RWPE1 (cell line): ENCODE data around the gene B3GALT4.

Experiments
- CTCF ChIA-PET: fragments of 350-600 bp; sonication (Branson Sonifier 250); formaldehyde crosslinking; extraction: SDS; loops from one replicate; lab custom pipeline; 2021; lab: Yijun Ruan, JAX
- POLR2A ChIA-PET: fragments of 400-600 bp; formaldehyde crosslinking; extraction: SDS; loops from one replicate; lab custom pipeline; 2020; ENCODE audit warnings: antibody characterized with exemption; ENCODE audit not compliant: low non-redundant PET; lab: Yijun Ruan, JAX
- DNase-seq: peaks from one replicate; pipeline ENCODE4 v3.0.0; 2012; ENCODE audit warnings: low spot score
- H3K27ac ChIP-seq: fragments of 450-650 bp; 2 replicates; pipeline ENCODE4 v1.5.1; 2017
- TF ChIP-seq, protein P1 (sequence below): fragments of 450-650 bp; conservative IDR thresholded peaks from 2 replicates; pipeline ENCODE4 v1.5.1; 2017; ENCODE audit warnings: low read depth, mild to moderate bottlenecking

B3GALT4 gene

GRCh38 chr6:33243476-33243875 lies 33.4 kb upstream of the B3GALT4 start:
- H3K27ac ChIP-seq: no peak overlapping the region
- ChIA-PET CTCF (interaction anchor here (0.6 to 0.7 kb wide), 3 partner anchors 46 to 279 kb away, joined by 3 to 4 read pairs (median 3); no protein-coding TSS in a partner anchor), POLR2A (no interaction called here)
- TF ChIP-seq, protein P1, sequence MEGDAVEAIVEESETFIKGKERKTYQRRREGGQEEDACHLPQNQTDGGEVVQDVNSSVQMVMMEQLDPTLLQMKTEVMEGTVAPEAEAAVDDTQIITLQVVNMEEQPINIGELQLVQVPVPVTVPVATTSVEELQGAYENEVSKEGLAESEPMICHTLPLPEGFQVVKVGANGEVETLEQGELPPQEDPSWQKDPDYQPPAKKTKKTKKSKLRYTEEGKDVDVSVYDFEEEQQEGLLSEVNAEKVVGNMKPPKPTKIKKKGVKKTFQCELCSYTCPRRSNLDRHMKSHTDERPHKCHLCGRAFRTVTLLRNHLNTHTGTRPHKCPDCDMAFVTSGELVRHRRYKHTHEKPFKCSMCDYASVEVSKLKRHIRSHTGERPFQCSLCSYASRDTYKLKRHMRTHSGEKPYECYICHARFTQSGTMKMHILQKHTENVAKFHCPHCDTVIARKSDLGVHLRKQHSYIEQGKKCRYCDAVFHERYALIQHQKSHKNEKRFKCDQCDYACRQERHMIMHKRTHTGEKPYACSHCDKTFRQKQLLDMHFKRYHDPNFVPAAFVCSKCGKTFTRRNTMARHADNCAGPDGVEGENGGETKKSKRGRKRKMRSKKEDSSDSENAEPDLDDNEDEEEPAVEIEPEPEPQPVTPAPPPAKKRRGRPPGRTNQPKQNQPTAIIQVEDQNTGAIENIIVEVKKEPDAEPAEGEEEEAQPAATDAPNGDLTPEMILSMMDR: no peak
- DNase-seq: no peak

- POLR2A ChIA-PET: interaction anchor here (0.6 to 1.0 kb wide), 2 partner anchors 40 to 50 kb away, joined by 3 to 5 read pairs; partner anchors contain the start of gene RING1
- TF ChIP-seq, protein P1: peak; percentile 89
Measured at GRCh38 chr6:33247977-33248642, 28.8 kb upstream of the B3GALT4 start.

GRCh38 chr6:33248643-33248931 lies 28.3 kb upstream of the B3GALT4 start:
- DNase-seq: peak; percentile 24
- TF ChIP-seq, protein P1: peak; percentile 65
- H3K27ac ChIP-seq: peak overlapping the region; percentile 99
- ChIA-PET CTCF (interaction anchor here (0.5 to 2.2 kb wide), 22 partner anchors 9 to 390 kb away, joined by 3 to 15 read pairs (median 4); partner anchors contain the start of genes BRD2, HSD17B8, RING1 and RXRB), POLR2A (interaction anchor here (1.0 kb wide), 1 partner anchor 51 kb away, joined by 3 read pairs; no protein-coding TSS in a partner anchor)

More at GRCh38 chr6:33247977-33248642, 28.8 kb upstream of the B3GALT4 start:
- CTCF ChIA-PET: interaction anchor here (0.5 to 2.2 kb wide), 27 partner anchors 9 to 390 kb away, joined by 3 to 15 read pairs (median 4); partner anchors contain the start of genes BRD2, HLA-DOA, HSD17B8 and RING1
- peak; percentile 60 for DNase-seq
- H3K27ac ChIP-seq: peak overlapping the region; percentile 99

DNA sequence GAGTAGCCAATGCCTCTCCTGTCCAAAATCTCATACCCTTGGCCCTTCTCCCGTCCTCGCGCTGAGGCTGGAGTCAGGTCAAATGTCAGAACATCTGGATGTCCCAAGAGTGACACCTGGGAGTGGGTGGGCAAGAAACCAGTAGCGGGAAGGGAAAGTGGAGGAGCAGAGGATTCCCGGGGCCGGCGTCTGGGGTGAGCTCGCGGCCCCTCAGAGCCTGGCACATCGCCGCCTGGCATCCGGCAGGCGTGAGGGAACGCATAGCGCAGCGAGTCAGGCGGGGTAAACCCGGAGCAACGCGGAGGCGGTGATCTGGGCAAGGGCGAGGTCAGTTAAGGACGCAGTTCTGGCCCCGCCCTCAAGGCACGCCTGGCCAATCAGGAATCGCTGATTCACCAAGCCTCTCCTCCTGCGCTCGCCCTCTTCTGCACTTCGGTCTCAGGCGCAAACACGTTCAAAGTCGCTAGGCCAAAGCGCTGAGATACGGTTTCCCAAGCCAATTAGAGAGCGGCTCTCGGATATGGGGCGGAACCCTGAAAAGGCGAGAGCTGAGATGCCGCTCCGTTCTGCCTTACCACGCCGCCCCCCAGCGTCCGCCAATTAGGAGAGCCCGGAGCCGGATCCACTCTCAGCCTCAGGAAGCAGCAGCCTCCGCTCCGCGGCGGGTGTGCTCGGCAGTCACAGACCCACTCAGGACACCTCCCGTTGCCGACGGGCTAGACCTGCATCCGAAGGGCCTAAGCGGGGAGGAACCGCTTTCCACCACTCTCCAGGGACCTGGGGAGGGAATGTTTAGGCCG lies 27.8 kb upstream of the B3GALT4 start:
- POLR2A ChIA-PET: interaction anchor here (0.7 to 1.8 kb wide), 3 partner anchors 23 to 278 kb away, joined by 3 to 8 read pairs (median 4); partner anchors contain the start of genes RPS18 and VPS52
- H3K27ac ChIP-seq: peak overlapping the region; percentile 99
- CTCF ChIA-PET: interaction anchor here (0.5 to 2.2 kb wide), 21 partner anchors 10 to 391 kb away, joined by 3 to 15 read pairs (median 4); partner anchors contain the start of genes BRD2, HSD17B8 and RING1
- TF ChIP-seq, protein P1: no peak
- peak; percentile 93 for DNase-seq

DNA sequence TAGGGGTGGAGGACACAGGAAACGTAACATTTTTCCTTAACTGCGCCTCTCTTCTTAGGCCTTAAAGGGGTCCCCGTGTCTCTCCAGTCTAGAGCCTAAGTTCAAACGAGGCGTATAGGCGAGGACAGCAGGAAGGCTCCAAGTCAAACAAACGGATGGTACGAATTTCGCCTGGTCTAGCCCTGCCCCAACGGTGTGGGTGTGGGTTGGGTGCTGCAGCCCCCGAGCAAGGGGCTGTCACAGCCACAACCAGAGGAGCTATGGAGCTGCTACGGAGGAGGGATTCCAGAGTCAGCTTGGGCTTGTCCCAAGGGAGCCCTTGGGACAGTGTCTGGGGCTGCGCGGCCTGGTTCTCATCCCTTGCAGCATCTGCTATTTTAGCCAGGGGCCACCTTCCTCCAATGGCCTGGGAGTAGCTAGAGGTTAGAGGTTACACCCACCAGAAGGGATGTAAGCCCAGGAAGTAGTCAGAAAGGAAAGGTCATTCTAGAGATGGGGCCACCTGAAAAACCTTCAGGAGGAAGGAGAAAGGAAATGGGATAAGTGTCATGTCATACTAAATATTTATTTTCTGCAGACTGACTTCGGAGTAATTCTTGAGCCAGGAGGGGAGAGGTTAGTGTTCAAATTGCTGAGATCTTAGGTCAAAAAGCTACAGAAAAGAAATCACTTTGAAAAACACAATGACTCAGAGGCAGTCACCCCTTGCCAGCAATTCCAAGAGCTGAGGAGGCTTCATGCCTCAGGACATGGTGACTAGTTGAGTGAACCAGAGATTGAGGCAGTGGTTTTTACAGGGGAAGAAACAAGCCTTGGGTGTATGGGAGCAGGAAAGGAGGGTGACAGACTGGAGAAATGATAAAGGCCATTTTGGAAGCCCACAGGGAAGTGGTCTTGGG lies 26.9 kb upstream of the B3GALT4 start:
- DNase-seq: peak; percentile 55
- ChIA-PET POLR2A (interaction anchor here (0.7 to 1.8 kb wide), 3 partner anchors 22 to 278 kb away, joined by 3 to 8 read pairs (median 4); partner anchors contain the start of genes RPS18 and VPS52), CTCF (interaction anchor here (1.9 to 2.0 kb wide), 2 partner anchors 11 to 88 kb away, joined by 9 to 15 read pairs; no protein-coding TSS in a partner anchor)
- peak overlapping the region; percentile 99 for H3K27ac ChIP-seq
- TF ChIP-seq, protein P1: no peak
